Ishikawa (cell line): ENCODE results near the gene CTNNA3.

Source experiments
- CEBPB ChIP-seq: IDR thresholded peaks from 2 replicates; pipeline ENCODE4 v1.6.1; 2012
- CREB1 ChIP-seq: IDR thresholded peaks from 2 replicates; pipeline ENCODE4 v1.6.1; 2012; ENCODE audit warnings: low read depth
- EGR1 ChIP-seq: IDR thresholded peaks from 2 replicates; pipeline ENCODE4 v1.6.1; 2012
- EP300 ChIP-seq: IDR thresholded peaks from 2 replicates; pipeline ENCODE4 v1.6.1; 2012; ENCODE audit warnings: borderline replicate concordance
- FOXM1 ChIP-seq: IDR thresholded peaks from 2 replicates; pipeline ENCODE4 v1.6.1; 2012; ENCODE audit warnings: low read depth, borderline replicate concordance
- MAX ChIP-seq: IDR thresholded peaks from 2 replicates; pipeline ENCODE4 v1.6.1; 2012
- NFIC ChIP-seq: IDR thresholded peaks from 2 replicates; pipeline ENCODE4 v1.6.1; 2012
- RAD21 ChIP-seq: IDR thresholded peaks from 2 replicates; pipeline ENCODE4 v1.6.1; 2012; ENCODE audit warnings: low read depth
- REST ChIP-seq: IDR thresholded peaks from 2 replicates; pipeline ENCODE4 v1.6.1; 2012; ENCODE audit warnings: low read depth, mild to moderate bottlenecking
- TAF1 ChIP-seq: IDR thresholded peaks from 2 replicates; pipeline ENCODE4 v1.6.1; 2012; ENCODE audit warnings: low read depth, mild to moderate bottlenecking
- USF1 ChIP-seq: IDR thresholded peaks from 2 replicates; pipeline ENCODE4 v1.6.1; 2012

GRCh38 chr10:66604195-66604594, 1091.8 kb downstream of the CTNNA3 start:
- TF ChIP-seq RAD21 (no peak), EP300 (no peak), EGR1 (no peak), USF1 (no peak), REST (no peak), TAF1 (no peak), CEBPB (no peak), FOXM1 (no peak), CREB1 (no peak), NFIC (no peak), MAX (no peak)
